ENCODE measurements around the gene URB1.

DNA sequence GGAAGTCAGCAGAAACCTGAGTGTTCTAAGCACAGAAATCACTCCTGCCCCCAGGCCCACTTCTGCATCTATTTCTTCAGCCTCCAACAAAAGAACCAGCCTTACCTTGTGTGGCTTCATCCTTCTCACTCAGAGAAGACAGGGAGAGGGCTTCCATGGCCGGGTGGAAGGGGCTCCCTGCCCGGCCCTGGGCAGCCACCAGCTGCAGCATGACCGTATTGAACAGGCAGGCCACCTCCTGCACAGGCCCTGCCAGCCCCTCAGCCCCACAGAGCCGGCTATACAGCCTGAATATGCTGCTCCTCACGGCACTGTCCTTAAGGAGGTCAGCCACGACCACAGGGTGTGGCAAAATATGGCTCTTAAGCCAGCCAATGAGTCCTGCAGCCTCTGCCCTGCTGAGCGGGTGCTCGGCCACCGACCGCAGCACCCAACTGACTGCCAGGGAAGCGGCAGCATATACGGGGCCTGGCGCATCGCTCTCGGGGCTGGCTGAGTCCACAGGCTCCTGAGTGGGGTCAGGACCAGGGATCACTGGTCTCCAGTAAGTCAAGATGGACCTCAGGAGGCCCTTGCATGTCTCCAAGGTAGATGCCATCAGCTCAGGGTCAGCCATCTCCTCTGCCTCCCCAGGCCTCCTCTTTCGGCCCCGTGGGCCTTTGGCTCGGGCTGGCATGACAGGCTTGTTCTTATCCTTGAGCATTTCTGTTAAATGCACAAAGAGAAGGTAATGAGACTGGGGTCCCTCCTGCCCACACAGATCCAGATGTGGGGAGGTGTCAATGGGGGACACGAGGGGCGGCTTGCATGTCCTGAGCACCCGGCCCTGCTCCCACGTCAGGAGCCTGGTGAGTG lies 76.2 kb downstream of the URB1 start:
- TF ChIP-seq, protein P1, sequence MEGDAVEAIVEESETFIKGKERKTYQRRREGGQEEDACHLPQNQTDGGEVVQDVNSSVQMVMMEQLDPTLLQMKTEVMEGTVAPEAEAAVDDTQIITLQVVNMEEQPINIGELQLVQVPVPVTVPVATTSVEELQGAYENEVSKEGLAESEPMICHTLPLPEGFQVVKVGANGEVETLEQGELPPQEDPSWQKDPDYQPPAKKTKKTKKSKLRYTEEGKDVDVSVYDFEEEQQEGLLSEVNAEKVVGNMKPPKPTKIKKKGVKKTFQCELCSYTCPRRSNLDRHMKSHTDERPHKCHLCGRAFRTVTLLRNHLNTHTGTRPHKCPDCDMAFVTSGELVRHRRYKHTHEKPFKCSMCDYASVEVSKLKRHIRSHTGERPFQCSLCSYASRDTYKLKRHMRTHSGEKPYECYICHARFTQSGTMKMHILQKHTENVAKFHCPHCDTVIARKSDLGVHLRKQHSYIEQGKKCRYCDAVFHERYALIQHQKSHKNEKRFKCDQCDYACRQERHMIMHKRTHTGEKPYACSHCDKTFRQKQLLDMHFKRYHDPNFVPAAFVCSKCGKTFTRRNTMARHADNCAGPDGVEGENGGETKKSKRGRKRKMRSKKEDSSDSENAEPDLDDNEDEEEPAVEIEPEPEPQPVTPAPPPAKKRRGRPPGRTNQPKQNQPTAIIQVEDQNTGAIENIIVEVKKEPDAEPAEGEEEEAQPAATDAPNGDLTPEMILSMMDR (tag by site-specific recombination; IDR thresholded peaks at IDR 0.05), result no peak
- TF ChIP-seq ZNF449 (tag by site-specific recombination; IDR thresholded peaks at IDR 0.05) (no peak), ZNF785 (tag by site-specific recombination; IDR thresholded peaks at IDR 0.05) (no peak), ZNF140 (tag by site-specific recombination; IDR thresholded peaks at IDR 0.05) (no peak)
- TF ChIP-seq, protein P2, sequence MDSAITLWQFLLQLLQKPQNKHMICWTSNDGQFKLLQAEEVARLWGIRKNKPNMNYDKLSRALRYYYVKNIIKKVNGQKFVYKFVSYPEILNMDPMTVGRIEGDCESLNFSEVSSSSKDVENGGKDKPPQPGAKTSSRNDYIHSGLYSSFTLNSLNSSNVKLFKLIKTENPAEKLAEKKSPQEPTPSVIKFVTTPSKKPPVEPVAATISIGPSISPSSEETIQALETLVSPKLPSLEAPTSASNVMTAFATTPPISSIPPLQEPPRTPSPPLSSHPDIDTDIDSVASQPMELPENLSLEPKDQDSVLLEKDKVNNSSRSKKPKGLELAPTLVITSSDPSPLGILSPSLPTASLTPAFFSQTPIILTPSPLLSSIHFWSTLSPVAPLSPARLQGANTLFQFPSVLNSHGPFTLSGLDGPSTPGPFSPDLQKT (IDR thresholded peaks at IDR 0.05; ENCODE audit: borderline replicate concordance, low read depth, low read length), result no peak
- TF ChIP-seq, protein P3, sequence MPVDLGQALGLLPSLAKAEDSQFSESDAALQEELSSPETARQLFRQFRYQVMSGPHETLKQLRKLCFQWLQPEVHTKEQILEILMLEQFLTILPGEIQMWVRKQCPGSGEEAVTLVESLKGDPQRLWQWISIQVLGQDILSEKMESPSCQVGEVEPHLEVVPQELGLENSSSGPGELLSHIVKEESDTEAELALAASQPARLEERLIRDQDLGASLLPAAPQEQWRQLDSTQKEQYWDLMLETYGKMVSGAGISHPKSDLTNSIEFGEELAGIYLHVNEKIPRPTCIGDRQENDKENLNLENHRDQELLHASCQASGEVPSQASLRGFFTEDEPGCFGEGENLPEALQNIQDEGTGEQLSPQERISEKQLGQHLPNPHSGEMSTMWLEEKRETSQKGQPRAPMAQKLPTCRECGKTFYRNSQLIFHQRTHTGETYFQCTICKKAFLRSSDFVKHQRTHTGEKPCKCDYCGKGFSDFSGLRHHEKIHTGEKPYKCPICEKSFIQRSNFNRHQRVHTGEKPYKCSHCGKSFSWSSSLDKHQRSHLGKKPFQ (tag by site-specific recombination; IDR thresholded peaks at IDR 0.05), result no peak

Measured in HEK293 (cell line).